Measurements from ENCODE around the gene FGF12.
"Not testable (repeated sequence)": the region's sequence is repeated elsewhere in the genome, so short reads cannot be mapped to it uniquely, and the experiment has no call there.

Gene FGF12

DNA sequence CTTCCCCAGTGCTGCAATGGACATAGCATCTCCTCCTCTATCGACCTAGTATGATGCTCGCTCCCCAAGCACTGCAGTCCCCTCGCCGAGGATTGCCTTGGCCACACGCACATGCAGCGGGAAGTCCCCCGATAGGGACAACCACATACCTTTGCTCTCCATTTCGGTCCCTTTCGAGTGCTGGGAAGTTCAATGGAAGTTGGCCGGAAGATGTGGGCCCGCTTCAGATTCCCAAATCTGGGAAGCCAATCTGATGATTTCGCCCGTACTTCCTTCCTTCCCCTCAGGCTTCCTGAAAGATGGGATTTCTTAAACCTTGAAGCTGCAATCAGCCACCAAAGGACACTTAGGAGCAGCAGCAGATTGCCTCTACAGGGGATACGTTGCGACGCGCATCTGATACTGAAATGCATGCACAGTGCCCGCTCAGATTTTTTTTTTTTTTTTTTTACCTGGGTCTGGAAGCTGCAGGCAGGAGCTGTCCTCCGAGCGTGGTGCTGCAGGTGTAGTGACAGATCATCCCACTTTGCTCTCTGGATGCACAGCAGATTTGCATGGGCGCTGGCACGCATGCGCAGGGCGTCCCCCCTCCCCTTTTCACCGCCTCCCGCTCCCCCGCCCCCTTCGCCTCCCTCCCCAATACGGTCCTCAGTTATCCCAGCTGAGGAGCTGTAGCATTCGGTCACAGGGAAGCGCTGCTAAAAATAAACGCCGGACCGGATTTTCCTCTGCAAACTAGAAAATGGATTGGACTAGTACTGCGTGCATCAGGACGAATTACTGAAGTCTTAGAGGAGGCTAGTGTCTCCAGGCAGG is at the start of gene FGF12:
TSS of gene FGF12 (minus strand) at position 510 of the 816 bp plus-strand sequence.
- H3K4me2 ChIP-seq, result no peak within 1 kb of the TSS
- no peak within 1 kb of the TSS for H3K4me3 ChIP-seq
- no peaks in the 10 kb centered on the region for H3K36me3 ChIP-seq
- no peaks in the 10 kb centered on the region for H3K4me1 ChIP-seq
- no peaks in the 10 kb centered on the region for H3K9me3 ChIP-seq (replicated peaks in 1 of 11)
- no peak for TF ChIP-seq Cebpa-rat (IDR thresholded peaks at IDR 0.05)
- no peaks in the 10 kb centered on the region for H4K20me1 ChIP-seq
- H3K27me3 ChIP-seq, result no peaks in the 10 kb centered on the region
- H3K27ac ChIP-seq, result no peak within 1 kb of the TSS
- H3K9ac ChIP-seq, result no peak within 1 kb of the TSS

DNA sequence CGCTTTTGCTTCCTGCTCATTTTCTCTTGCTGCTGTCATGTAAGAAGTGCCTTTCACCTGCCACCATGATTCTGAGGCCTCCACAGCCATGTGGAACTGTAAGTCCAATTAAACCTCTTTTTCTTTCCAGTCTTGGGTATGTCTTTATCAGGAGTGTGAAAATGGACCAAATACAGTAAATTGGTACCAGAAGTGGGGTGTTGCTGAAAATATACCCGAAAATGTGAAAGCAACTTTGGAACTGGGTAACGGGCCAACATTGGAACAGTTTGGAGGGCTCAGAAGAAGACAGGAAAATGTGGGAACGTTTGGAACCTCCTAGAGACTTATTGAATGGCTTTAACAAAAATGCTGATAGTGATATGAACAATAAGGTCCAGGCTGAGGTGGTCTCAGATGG is 47.0 kb upstream of the FGF12 start:
- not testable (repeated sequence) for H3K27me3 ChIP-seq, H3K27ac ChIP-seq, H3K36me3 ChIP-seq, H4K20me1 ChIP-seq, H3K9ac ChIP-seq, H3K4me2 ChIP-seq, H3K4me3 ChIP-seq, H3K4me1 ChIP-seq
- H3K9me3 ChIP-seq (replicated peaks in 1 of 11), result peaks cover 21 to 34% (median 28%) of the 10 kb centered on the region in 11 experiments

DNA sequence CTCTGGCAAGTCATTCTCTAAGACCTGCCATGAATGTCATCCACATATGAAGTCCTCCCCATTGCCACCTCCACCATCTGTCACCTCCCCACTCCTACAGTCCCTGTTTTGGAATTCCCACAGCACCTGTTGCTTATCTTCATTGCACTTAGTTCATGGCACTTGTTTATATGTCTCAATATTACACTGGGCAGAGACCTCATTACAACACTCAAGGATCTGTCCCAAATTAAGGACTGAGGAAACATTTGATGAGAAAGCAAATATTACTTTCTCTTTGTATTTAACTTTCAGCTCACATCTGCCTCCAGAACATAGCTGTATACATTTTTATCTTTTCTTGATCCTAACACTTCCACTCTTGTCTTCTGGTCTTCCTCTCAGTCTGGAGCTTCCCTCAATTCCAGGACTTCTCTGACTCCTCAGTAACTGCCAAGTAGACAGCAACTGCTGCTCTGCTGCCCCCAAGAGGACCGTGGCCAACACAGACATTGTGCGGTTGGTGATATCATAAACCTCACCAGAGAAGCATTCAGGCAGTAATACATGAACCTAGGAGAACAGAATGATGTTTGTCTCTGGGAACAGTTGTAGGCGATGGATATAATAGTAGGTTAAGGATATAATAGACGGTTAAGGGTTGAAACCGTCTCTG is 45.0 kb upstream of the FGF12 start:
- H3K27ac ChIP-seq, result no peak overlapping the region
- no peaks in the 10 kb centered on the region for H3K27me3 ChIP-seq
- H3K4me2 ChIP-seq, result no peak overlapping the region
- no peak overlapping the region for H3K9ac ChIP-seq
- no peaks in the 10 kb centered on the region for H3K4me1 ChIP-seq
- peaks cover 21 to 26% (median 23%) of the 10 kb centered on the region in 11 experiments for H3K9me3 ChIP-seq (replicated peaks in 1 of 11)
- no peaks in the 10 kb centered on the region for H4K20me1 ChIP-seq
- H3K36me3 ChIP-seq, result no peaks in the 10 kb centered on the region
- no peak overlapping the region for H3K4me3 ChIP-seq
- TF ChIP-seq Cebpa-rat (IDR thresholded peaks at IDR 0.05), result no peak

DNA sequence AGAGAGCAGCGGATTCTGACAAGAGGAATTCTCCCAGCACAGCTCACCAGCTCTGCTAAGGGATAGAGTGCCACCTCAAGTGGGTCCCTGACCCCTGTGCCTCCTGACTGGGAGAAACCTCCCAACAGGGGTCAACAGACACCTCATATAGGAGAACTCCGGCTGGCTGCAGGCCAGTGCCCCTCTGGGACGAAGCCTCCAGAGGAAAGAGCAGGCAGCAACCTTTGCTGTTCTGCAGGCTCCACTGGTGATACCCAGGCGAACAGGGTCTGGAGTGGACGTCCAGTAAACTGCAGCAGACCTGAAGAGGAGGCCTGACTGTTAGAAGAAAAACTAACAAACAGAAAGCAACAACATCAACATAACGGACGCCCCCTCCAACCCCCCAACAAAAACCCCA is 31.3 kb upstream of the FGF12 start:
- Histone ChIP-seq H3K36me3 (no peaks in the 10 kb centered on the region), H4K20me1 (no peaks in the 10 kb centered on the region), H3K4me3 (no peak overlapping the region), H3K27me3 (no peaks in the 10 kb centered on the region), H3K4me1 (no peaks in the 10 kb centered on the region), H3K4me2 (no peak overlapping the region), H3K9ac (no peak overlapping the region), H3K9me3 (replicated peaks in 1 of 11) (no peaks in the 10 kb centered on the region), H3K27ac (no peak overlapping the region)
- no peak for TF ChIP-seq Cebpa-rat (IDR thresholded peaks at IDR 0.05)

DNA sequence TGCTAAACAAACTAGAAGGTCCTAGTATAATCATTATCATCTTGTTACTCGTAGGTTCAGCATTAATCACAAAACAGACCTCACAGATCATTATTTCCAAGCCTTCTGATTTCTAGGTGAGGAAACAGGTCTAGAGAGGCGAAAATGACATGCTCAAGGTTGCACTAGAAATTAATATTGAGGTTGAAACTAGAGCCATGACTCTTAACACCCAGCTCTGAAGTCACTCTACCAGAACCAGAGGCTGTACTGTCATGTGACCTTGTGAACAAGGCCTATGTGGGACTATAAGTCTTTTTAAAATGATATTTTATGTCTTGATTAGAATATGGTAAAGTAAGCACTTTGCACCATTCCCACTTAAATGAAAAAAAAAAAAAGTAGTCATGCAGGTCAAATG is 23.8 kb upstream of the FGF12 start:
- Histone ChIP-seq H4K20me1 (no peaks in the 10 kb centered on the region), H3K9ac (no peak overlapping the region), H3K27ac (no peak overlapping the region), H3K4me3 (no peak overlapping the region), H3K4me1 (no peaks in the 10 kb centered on the region), H3K4me2 (no peak overlapping the region), H3K9me3 (replicated peaks in 1 of 11) (no peaks in the 10 kb centered on the region), H3K36me3 (no peaks in the 10 kb centered on the region), H3K27me3 (no peaks in the 10 kb centered on the region)
- TF ChIP-seq Cebpa-rat (IDR thresholded peaks at IDR 0.05), result no peak

DNA sequence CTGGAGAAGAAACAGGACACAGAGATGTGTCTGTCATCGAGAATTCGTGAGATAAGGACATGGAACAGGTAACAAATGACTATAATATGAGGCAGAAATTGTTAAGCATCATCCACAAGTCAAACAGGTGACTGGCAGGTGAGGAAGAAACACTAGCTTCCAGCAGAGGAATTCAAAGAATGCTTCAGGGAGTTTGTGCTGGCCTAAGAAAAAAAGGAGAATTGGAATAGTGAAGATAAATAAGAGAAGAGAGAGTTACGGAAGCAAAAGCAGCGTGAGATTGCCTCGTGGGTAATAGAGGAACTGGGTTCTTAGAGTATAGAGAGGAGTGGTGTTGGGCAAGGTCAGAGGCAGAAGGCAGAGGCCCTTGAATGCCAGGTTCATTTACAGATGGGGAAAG is 22.9 kb upstream of the FGF12 start:
- Histone ChIP-seq H3K27me3 (no peaks in the 10 kb centered on the region), H4K20me1 (no peaks in the 10 kb centered on the region), H3K9me3 (replicated peaks in 1 of 11) (no peaks in the 10 kb centered on the region), H3K4me2 (no peak overlapping the region), H3K36me3 (no peaks in the 10 kb centered on the region), H3K27ac (no peak overlapping the region), H3K4me3 (no peak overlapping the region), H3K4me1 (no peaks in the 10 kb centered on the region), H3K9ac (no peak overlapping the region)
- no peak for TF ChIP-seq Cebpa-rat (IDR thresholded peaks at IDR 0.05)

DNA sequence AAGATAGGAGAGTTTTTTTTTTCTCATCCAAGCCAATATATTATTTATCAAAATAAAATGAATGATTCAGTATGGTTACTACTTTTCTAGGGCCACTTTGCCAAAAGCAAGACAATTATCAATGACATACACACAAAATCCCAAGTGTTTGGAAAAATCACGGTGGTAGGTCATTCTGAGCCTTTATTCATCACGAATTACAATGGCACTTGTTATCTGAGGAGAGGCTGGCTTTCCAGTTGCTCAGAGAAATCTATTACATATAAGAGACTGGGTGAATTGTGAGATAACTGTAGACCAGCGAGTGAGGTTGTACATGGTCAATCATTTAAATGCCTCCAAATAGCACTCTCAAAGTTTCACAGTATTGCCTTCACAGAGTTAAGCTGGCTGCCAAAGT is 20.4 kb upstream of the FGF12 start:
- H3K4me3 ChIP-seq, result no peak overlapping the region
- no peaks in the 10 kb centered on the region for H3K27me3 ChIP-seq
- no peak overlapping the region for H3K9ac ChIP-seq
- H3K4me2 ChIP-seq, result no peak overlapping the region
- no peaks in the 10 kb centered on the region for H3K36me3 ChIP-seq
- H3K27ac ChIP-seq, result no peak overlapping the region
- no peak for TF ChIP-seq Cebpa-rat (IDR thresholded peaks at IDR 0.05)
- H3K4me1 ChIP-seq, result no peaks in the 10 kb centered on the region
- H3K9me3 ChIP-seq (replicated peaks in 1 of 11), result no peaks in the 10 kb centered on the region
- no peaks in the 10 kb centered on the region for H4K20me1 ChIP-seq

DNA sequence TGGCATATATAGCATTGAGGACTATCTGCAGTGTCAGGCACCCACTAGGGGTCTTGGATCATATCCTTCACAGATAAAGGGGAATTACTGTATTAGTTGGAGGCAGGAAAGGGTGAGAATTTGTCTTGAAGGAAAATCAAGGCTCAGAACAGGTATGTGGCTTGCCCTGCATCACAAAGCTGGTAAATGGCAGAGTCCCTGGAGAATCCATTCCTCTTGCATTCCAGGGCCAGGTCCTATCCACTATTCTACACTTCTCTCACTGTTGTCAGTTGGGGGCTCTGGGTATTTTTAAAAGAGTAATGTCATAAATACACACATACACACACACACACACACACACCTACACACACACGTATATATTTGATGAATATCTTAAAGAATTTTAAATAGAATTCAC is 19.8 kb upstream of the FGF12 start:
- H3K4me3 ChIP-seq, result no peak overlapping the region
- H3K4me2 ChIP-seq, result no peak overlapping the region
- TF ChIP-seq Cebpa-rat (IDR thresholded peaks at IDR 0.05), result no peak

DNA sequence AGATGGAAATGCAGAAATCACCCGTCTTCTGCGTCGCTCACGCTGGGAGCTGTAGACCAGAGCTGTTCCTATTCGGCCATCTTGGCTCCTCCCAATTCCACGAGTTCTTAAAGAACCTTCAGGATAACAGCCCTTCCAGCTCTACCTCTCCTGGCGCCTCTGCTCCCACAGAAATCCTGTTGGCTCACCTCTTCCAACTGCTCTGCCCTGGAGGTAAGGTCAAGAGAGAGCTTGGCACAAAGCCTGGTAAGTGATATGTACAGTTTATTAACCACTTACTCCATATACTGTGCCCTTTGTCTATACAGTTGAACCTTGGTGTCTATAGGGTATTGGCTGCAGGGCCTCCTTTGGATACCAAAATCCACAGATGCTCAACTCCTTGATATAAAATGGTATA is 17.8 kb upstream of the FGF12 start:
- Histone ChIP-seq H3K4me2 (no peak overlapping the region), H3K27ac (no peak overlapping the region), H3K27me3 (no peaks in the 10 kb centered on the region), H3K4me1 (no peaks in the 10 kb centered on the region), H3K9ac (no peak overlapping the region), H3K9me3 (replicated peaks in 1 of 11) (no peaks in the 10 kb centered on the region), H4K20me1 (no peaks in the 10 kb centered on the region), H3K36me3 (no peaks in the 10 kb centered on the region), H3K4me3 (no peak overlapping the region)
- TF ChIP-seq Cebpa-rat (IDR thresholded peaks at IDR 0.05), result no peak

More for the DNA sequence above, 19.8 kb upstream of the FGF12 start:
- Histone ChIP-seq H3K36me3 (no peaks in the 10 kb centered on the region), H3K27me3 (no peaks in the 10 kb centered on the region), H3K9me3 (replicated peaks in 1 of 11) (no peaks in the 10 kb centered on the region), H3K4me1 (no peaks in the 10 kb centered on the region), H3K9ac (no peak overlapping the region), H4K20me1 (no peaks in the 10 kb centered on the region), H3K27ac (no peak overlapping the region)

DNA sequence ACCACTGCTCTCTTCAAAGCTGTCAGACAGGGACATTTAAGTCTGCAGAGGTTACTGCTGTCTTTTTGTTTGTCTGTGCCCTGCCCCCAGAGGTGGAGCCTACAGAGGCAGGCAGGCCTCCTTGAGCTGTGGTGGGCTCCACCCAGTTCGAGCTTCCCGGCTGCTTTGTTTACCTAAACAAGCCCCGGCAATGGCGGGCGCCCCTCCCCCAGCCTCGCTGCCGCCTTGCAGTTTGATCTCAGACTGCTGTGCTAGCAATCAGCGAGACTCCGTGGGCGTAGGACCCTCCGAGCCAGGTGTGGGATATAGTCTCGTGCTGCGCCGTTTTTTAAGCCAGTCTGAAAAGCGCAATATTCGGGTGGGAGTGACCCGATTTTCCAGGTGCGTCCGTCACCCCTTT is 17.3 kb upstream of the FGF12 start:
- H3K9ac ChIP-seq; H3K27me3 ChIP-seq; H3K9me3 ChIP-seq (replicated peaks in 1 of 11); H3K4me2 ChIP-seq; H3K36me3 ChIP-seq; H3K27ac ChIP-seq; H4K20me1 ChIP-seq; H3K4me1 ChIP-seq; H3K4me3 ChIP-seq: not testable (repeated sequence)

Measured in BLaER1 treated with 17β-estradiol and CSF1 and Interleukin-3, amounts not matched to agents 10 nM and 100 nM (cell line).